ENCODE measurements around the gene SNAP47.
A peak's percentile ranks its signal among the peaks of the same experiment; 100 is the strongest.

SNAP47 gene

GRCh38 chr1:227785805-227786671 lies 50.8 kb downstream of the SNAP47 start:
- no peak for DNase-seq (ENCODE audit: low spot score)

GRCh38 chr1:227786673-227787512 lies 51.7 kb downstream of the SNAP47 start:
- DNase-seq (ENCODE audit: low spot score): no peak

GRCh38 chr1:227787513-227788270 lies 52.5 kb downstream of the SNAP47 start:
- DNase-seq (ENCODE audit: low spot score): peak; percentile 92

- peak; percentile 47 for DNase-seq (ENCODE audit: low spot score)
Observed at GRCh38 chr1:227788271-227789083, 53.2 kb downstream of the SNAP47 start.

GRCh38 chr1:227789084-227790033 lies 54.1 kb downstream of the SNAP47 start:
- DNase-seq (ENCODE audit: low spot score): no peak

- DNase-seq (ENCODE audit: low spot score): no peak
Observed at GRCh38 chr1:227790034-227790400, 54.8 kb downstream of the SNAP47 start.

GRCh38 chr1:227790868-227791267 lies 55.6 kb downstream of the SNAP47 start:
- DNase-seq (ENCODE audit: low spot score): no peak

- DNase-seq (ENCODE audit: low spot score): no peak
Observed at GRCh38 chr1:227791425-227792143, 56.3 kb downstream of the SNAP47 start.

- no peak for DNase-seq (ENCODE audit: low spot score)
Observed at GRCh38 chr1:227792216-227793078, 57.2 kb downstream of the SNAP47 start.

GRCh38 chr1:227793079-227793947 lies 58.1 kb downstream of the SNAP47 start:
- no peak for DNase-seq (ENCODE audit: low spot score)

- peak; percentile 70 for DNase-seq (ENCODE audit: low spot score)
Observed at GRCh38 chr1:227793948-227794816, 58.9 kb downstream of the SNAP47 start.

- no peak for DNase-seq (ENCODE audit: low spot score)
Observed at GRCh38 chr1:227794817-227795192, 59.6 kb downstream of the SNAP47 start.

- no peak for DNase-seq (ENCODE audit: low spot score)
Observed at GRCh38 chr1:227795732-227796131, 60.5 kb downstream of the SNAP47 start.

- DNase-seq (ENCODE audit: low spot score): no peak
Observed at GRCh38 chr1:227796359-227796915, 61.2 kb downstream of the SNAP47 start.

- DNase-seq (ENCODE audit: low spot score): no peak
Observed at GRCh38 chr1:227797144-227797543, 61.9 kb downstream of the SNAP47 start.

GRCh38 chr1:227797625-227798024 lies 62.4 kb downstream of the SNAP47 start:
- DNase-seq (ENCODE audit: low spot score): no peak

Measured in COLO829 (cell line).